Kidney (tissue), 14 donors: ENCODE results near the gene RBM39. TPM values are rescaled to one million over a fixed set of nuclear protein-coding genes. Genes with fewer than 3 reads are reported as not detected.

Source experiments
- DNase-seq, 5 donors: peaks; one replicate each; pipeline ENCODE4 v3.0.0-alpha.2; 2013 to 2020
- FAIRE-seq: peaks from 2 replicates; lab custom pipeline; 2012; peaks lifted over from hg19 to GRCh38; lab: Jason Lieb, UNC
- H3K27ac ChIP-seq, 2 donors: one replicate each; pipeline ENCODE4 v1.7.0; 2013; ENCODE audit warnings: low read depth in 2 of 2, low read length in 2 of 2, inconsistent platforms in 1 of 2
- H3K27me3 ChIP-seq: one replicate; pipeline ENCODE4 v1.7.1; 2013; ENCODE audit warnings: low read length, inconsistent platforms; ENCODE audit not compliant: control insufficient read depth, insufficient read depth
- H3K36me3 ChIP-seq, 3 donors: one replicate each; pipeline versions ENCODE4 v1.7.0 to v1.7.1; 2013; ENCODE audit warnings: low read length in 3 of 3, control low read depth in 1 of 3, inconsistent platforms in 1 of 3; ENCODE audit not compliant: insufficient read depth in 3 of 3, control insufficient read depth in 2 of 3
- H3K4me1 ChIP-seq, 3 donors: one replicate each; pipeline versions ENCODE4 v1.7.0 to v1.7.1; 2013; ENCODE audit warnings: low read length in 3 of 3, inconsistent platforms in 1 of 3, low read depth in 1 of 3; ENCODE audit not compliant: control insufficient read depth in 2 of 3, insufficient read depth in 2 of 3
- H3K4me3 ChIP-seq, 3 donors: one replicate each; pipeline versions ENCODE4 v1.7.0 to v1.8.1; 2013; ENCODE audit warnings: low read length in 3 of 3, control low read depth in 1 of 3, inconsistent platforms in 1 of 3
- H3K9ac ChIP-seq, 3 donors: one replicate each; pipeline versions ENCODE4 v1.7.0 to v1.7.1; 2013; ENCODE audit warnings: low read length in 3 of 3, control low read depth in 1 of 3, inconsistent platforms in 1 of 3
- H3K9me3 ChIP-seq, 3 donors: one replicate each; pipeline versions ENCODE4 v1.7.0 to v1.7.1; 2013; ENCODE audit warnings: low read length in 3 of 3, control low read depth in 1 of 3, inconsistent platforms in 1 of 3; ENCODE audit not compliant: control insufficient read depth in 2 of 3, insufficient read depth in 1 of 3
- intact Hi-C: fragments of 100-400 bp; cut with DNase I; formaldehyde crosslinking; loops from one replicate; pipeline ENCODE4 v1.11.1; 2022
- polyA plus RNA-seq: library from polyadenylated mRNA; stranded (reverse); fragments of 350-450 nt; fragmentation: Illumina TruSeq; extraction: RNeasy Lipid Tissue Mini Kit (QIAGEN cat#74804); gene quantifications from one replicate; pipeline ENCODE4 v1.2.3, GENCODE V29; 2014; ENCODE audit warnings: low read depth, low replicate concordance; ENCODE audit not compliant: insufficient read depth
- total RNA-seq: library from RNA; stranded (reverse); fragmentation: NEBNext Ultra II Directional; extraction: Animal tissue kit (Norgen Biotek cat#: 25700); gene quantifications from one replicate; pipeline ENCODE4 v1.2.1, GENCODE V29; 2021
- TF ChIP-seq, protein P1 (sequence below): IDR thresholded peaks from 3 replicates; pipeline ENCODE4 v1.5.1; 2012; ENCODE audit warnings: mild to moderate bottlenecking, moderate library complexity, borderline replicate concordance; ENCODE audit not compliant: insufficient read depth; ENCODE audit errors: extremely low read depth
- donor health status: control.
- donor health status: control.
- donor health status: control.
- donor health status: control.
- donor health status: control.
- donor health status: DM: yes; HTN: yes; CAD: no.
- donor health status: Normal renal cell carcinoma (clear cell type).

Gene RBM39
- total and polyA plus RNA-seq, 2 donors from 2014 or later, result 148 to 304 TPM

DNA sequence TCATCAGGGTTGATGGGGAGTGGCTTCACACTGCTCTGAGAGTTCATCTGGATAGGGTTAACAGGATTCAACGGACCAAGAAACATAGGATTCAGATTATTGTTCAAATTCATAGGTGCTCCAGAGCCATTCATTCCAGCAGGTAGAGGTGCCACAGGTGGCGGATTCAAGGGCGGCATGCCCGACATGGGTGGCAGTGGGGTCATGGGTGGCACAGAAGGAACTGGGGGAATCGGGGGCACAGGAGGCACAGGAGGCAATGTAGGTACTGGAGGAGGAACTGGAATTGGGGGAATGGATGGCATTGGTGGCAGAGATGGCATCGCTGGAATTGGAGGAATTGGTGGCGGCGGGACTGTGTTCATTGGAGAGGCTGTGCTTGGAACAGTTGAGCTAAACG, 87.6 kb downstream of the RBM39 start:
- FAIRE-seq (no peak), DNase-seq (no peak)
- no peaks in the 10 kb centered on the region for H3K4me1 ChIP-seq
- H3K9me3 ChIP-seq, result no peaks in the 10 kb centered on the region
- H3K27ac ChIP-seq, result no peak overlapping the region
- peaks cover 13 to 25% (median 20%) of the 10 kb centered on the region in 3 donors for H3K36me3 ChIP-seq
- TF ChIP-seq, protein P1, sequence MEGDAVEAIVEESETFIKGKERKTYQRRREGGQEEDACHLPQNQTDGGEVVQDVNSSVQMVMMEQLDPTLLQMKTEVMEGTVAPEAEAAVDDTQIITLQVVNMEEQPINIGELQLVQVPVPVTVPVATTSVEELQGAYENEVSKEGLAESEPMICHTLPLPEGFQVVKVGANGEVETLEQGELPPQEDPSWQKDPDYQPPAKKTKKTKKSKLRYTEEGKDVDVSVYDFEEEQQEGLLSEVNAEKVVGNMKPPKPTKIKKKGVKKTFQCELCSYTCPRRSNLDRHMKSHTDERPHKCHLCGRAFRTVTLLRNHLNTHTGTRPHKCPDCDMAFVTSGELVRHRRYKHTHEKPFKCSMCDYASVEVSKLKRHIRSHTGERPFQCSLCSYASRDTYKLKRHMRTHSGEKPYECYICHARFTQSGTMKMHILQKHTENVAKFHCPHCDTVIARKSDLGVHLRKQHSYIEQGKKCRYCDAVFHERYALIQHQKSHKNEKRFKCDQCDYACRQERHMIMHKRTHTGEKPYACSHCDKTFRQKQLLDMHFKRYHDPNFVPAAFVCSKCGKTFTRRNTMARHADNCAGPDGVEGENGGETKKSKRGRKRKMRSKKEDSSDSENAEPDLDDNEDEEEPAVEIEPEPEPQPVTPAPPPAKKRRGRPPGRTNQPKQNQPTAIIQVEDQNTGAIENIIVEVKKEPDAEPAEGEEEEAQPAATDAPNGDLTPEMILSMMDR, result no peak
- H3K9ac ChIP-seq, result no peak overlapping the region
- no peak overlapping the region for H3K4me3 ChIP-seq
- intact Hi-C loops, result no loop called here
- no peaks in the 10 kb centered on the region for H3K27me3 ChIP-seq

DNA sequence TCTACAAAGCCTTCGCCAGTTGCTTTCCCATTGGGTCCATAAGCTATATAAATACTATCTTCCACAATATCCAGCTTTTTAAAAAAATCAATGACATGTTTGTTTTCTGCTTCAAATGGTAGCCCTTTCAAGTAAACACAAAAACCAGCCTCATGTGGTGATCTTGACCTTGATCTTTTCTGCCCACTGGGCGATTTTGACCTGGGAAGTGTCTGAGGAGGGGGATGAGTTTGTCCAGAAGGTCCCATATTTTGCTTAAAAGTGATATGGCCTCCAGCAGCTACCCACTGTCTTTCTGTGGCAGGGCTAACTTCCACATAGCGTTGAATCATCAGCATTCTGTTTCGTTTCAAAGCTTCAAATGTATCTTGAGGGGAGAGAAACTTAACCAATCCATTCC, 88.2 kb downstream of the RBM39 start:
- peaks cover 13 to 25% (median 21%) of the 10 kb centered on the region in 3 donors for H3K36me3 ChIP-seq
- intact Hi-C loops, result no loop called here
- H3K4me3 ChIP-seq, result no peak overlapping the region
- FAIRE-seq (no peak), DNase-seq (no peak)
- no peak overlapping the region for H3K9ac ChIP-seq
- no peaks in the 10 kb centered on the region for H3K9me3 ChIP-seq
- TF ChIP-seq, protein P1, result no peak
- H3K27ac ChIP-seq, result no peak overlapping the region
- no peaks in the 10 kb centered on the region for H3K27me3 ChIP-seq
- H3K4me1 ChIP-seq, result no peaks in the 10 kb centered on the region

Other genes with a start within 250 kb of the RBM39 start
- not detected for gene C20orf173, start 212.6 kb downstream of the RBM39 start, total RNA-seq
- not detected for gene C20orf173, start 212.6 kb downstream of the RBM39 start, polyA plus RNA-seq
- 230 TPM for gene ERGIC3, start 200.2 kb downstream of the RBM39 start, total RNA-seq
- 371 TPM for gene ERGIC3, start 200.2 kb downstream of the RBM39 start, polyA plus RNA-seq
- gene SPAG4, start 126.4 kb downstream of the RBM39 start, total RNA-seq, result 16.0 TPM
- 13.1 TPM for gene SPAG4, start 126.4 kb downstream of the RBM39 start, polyA plus RNA-seq
- 145 TPM for gene CPNE1, start 77.4 kb downstream of the RBM39 start, total RNA-seq
- 128 TPM for gene CPNE1, start 77.4 kb downstream of the RBM39 start, polyA plus RNA-seq
- 101 TPM for gene RBM12, start 77.4 kb downstream of the RBM39 start, total RNA-seq
- 11.1 TPM for gene RBM12, start 77.4 kb downstream of the RBM39 start, polyA plus RNA-seq
- 31.5 TPM for gene NFS1, start 42.9 kb downstream of the RBM39 start, total RNA-seq
- 71.2 TPM for gene NFS1, start 42.9 kb downstream of the RBM39 start, polyA plus RNA-seq
- 141 TPM for gene ROMO1, start 42.9 kb downstream of the RBM39 start, total RNA-seq
- 408 TPM for gene ROMO1, start 42.9 kb downstream of the RBM39 start, polyA plus RNA-seq
- 48.4 TPM for gene PHF20, start 29.8 kb upstream of the RBM39 start, total RNA-seq
- gene PHF20, start 29.8 kb upstream of the RBM39 start, polyA plus RNA-seq, result 12.3 TPM
- gene SCAND1, start 212.2 kb upstream of the RBM39 start, total RNA-seq, result 74.7 TPM
- gene SCAND1, start 212.2 kb upstream of the RBM39 start, polyA plus RNA-seq, result 184 TPM
- 7.4 TPM for gene CNBD2, start 226.3 kb upstream of the RBM39 start, total RNA-seq
- gene CNBD2, start 226.3 kb upstream of the RBM39 start, polyA plus RNA-seq, result 11.4 TPM